Raji (cell line): Measurements from ENCODE around the gene SMYD3.

Experiments
- POLR2A ChIP-seq: IDR thresholded peaks from 2 replicates; pipeline ENCODE4 v1.6.1; 2011; ENCODE audit warnings: low read depth, low read length, control low read depth; ENCODE audit not compliant: insufficient read depth

Gene SMYD3

DNA sequence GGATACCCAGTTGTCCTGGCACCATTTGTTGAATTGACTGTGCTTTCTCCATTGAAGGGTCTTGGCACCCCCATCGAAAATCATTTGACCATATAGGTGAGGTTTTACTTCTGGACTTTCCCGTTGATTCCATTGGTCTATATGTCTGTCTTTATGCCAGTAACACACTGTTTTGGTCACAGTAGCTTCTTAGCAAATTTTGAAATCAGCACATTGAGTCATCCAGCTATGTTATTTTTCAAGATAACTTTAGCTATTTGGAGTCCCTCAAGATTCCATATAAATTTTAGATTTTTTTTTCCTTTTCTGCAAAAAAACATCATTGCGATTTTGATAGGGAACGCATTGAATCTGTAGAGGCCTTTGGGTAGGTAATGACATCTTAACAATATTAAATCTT is 235.6 kb downstream of the SMYD3 start:
- TF ChIP-seq POLR2A, result no peak

DNA sequence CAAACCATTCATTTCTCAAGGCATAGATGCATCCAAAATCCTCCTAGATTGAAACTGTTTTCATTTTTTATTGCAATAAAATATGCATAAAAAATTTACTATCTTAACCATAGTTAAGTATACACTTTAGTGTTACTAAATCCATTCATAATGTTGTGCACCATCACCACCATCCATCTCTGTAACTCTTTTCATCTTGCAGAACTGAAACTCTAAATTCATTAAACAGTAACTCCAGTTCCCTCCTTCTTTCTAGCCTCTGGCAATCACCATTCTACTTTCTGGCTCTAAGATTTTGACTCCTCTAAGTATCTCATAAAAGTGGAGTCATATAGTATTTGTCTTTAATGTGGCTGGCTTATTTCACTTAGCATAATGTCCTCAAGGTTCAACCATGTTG is 236.8 kb downstream of the SMYD3 start:
- no peak for TF ChIP-seq POLR2A

GRCh38 chr1:246269466-246269865 is 237.6 kb downstream of the SMYD3 start:
- TF ChIP-seq POLR2A, result no peak

- TF ChIP-seq POLR2A, result no peak
These were observed 239.2 kb downstream of the SMYD3 start for GRCh38 chr1:246267896-246268295.

DNA sequence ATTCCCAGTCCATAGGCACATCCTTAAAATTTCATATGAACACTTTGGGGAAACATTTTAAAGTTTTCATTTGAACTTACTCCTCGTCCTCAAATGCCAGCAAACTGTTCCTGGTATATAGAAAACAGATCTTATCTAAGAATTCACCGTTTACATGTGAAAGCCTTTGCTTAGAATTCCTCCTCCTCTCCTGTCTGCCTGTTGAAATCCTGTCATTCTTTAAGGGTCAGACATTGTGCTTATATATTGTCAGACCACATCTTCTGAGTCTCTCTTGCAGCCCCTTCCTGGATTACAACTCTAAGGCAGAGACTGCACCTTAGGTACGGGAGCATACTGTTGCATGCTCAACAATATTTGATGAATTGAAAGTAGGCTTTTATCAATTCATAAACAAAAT is 239.7 kb downstream of the SMYD3 start:
- TF ChIP-seq POLR2A, result no peak

- no peak for TF ChIP-seq POLR2A
These were observed 241.6 kb downstream of the SMYD3 start for GRCh38 chr1:246265481-246265880.

GRCh38 chr1:246262281-246262680 is 244.8 kb downstream of the SMYD3 start:
- no peak for TF ChIP-seq POLR2A

DNA sequence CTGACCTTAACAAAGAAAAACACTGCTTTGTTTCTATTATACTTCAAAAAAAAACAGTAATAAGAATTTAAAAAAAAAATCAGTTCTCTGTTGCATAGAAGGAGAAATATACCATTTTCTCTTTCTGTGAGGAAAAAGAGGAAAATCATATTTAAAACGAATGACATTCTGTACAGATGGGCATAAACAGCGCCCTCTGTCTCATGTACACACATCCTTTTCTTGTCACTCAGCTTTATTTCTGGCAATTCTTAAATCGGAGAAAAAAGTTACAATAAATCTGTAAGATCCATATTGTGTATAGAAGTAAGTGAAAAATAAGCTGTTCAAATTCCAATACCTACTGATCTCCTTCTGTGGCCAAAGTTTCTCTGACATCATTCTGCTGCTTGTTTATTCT is 245.4 kb downstream of the SMYD3 start:
- TF ChIP-seq POLR2A, result no peak

DNA sequence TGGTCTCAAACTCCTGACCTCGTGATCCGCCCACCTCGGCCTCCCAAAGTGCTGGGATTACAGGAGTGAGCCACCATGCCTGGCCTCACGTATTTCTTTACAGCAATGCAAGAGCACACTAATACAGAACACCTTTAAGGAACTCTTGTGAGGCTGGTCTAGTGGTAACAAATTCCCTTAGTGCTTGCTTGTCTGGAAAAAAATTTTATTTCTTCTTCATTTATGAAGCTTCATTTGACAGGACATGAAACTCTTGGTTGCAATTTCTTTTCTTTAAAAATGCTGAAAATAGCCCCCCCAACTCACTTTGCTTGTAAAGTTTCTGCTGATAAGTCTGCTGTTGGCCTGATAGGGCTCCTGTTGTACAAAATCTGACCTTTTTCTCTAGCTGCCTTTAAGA is 248.8 kb downstream of the SMYD3 start:
- no peak for TF ChIP-seq POLR2A

DNA sequence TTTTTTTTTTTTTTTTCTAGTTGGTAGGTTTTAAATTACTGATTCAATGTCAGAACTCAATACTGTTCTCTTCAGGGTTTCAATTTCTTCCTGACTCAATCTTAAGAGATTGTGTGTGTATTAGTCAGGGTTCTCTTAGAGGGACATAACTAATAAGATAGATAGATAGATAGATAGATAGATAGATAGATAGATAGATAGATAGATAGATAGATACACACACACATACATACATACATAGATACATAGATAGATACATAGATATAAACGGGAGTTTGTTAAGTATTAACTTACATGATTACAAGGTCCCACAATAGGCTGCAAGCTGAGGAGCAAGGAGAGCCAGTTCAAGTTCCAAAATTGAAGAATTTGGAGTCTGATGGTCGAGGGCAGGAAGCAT is 251.3 kb downstream of the SMYD3 start:
- TF ChIP-seq POLR2A, result no peak

DNA sequence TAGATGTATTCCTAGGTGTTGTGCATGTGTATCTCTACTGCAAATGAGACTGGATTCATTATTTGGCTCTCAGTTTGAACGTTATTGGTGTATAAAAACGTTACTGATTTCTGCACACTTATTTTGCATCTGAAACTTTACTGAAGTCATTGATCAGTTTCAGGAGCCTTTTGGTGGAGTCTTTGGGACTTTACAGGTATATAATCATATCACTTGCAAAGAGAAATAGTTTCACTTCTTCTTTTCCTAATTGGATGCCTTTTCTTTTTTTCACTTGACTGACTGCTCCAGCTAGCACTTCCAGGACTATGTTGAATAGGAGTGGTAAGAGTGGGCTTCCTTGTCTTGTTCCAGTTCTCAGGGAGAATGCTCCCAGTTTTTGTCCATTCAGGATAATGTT is 252.2 kb downstream of the SMYD3 start:
- no peak for TF ChIP-seq POLR2A

DNA sequence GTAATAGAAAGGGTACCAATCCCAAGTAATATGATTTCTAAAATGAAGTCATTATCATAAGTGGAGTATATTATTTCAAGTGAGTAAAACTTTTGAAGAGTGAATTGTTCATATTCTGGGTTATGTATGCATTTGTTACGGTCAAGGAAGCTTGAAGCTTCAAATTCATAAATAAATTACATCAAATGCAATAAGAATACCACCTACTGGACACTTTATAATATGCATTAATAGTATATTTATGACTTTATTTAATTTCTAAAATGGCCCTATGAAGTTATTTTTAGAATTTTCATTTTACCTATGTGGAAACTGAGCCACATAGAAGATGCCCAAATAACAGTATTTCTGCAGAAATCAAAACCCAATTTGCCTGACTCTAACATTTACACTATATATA is 260.6 kb downstream of the SMYD3 start:
- TF ChIP-seq POLR2A, result no peak

DNA sequence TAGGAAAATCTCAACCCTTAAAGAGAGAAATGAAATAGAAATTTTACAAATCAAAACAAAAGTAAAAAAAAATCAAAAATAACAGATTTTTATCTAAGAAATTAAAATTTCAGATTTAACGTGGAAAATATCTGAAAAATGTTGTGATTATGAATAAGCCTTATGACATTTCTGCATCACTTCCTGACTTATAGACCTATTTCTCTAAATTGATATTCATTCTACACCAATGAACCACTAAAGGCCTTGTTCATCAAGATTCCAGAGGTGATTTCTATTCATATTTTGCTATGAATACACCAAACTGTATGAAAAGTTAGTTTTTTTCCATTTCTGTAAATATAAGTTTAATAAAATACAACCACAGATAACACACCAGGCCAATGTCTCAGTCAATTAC is 261.5 kb downstream of the SMYD3 start:
- no peak for TF ChIP-seq POLR2A

DNA sequence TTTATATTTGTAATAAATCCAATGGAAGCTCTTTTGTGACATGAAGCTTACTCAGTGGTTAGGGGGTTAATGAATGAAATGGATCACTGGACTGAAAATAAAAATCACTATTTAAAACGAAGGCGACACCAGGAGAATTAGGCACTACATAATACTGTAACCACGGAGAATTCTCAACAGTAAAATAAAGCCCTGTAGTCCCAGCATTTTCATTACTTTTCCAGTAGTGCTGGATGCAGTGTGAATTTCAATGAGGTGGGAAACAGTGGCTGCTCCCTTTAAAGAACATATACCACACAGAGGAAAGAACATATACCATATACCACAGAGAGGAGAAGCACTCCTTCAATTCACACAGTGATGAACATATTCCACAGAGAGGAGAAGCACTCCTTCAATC is 275.0 kb downstream of the SMYD3 start:
- TF ChIP-seq POLR2A, result no peak

- no peak for TF ChIP-seq POLR2A
These were observed 281.0 kb downstream of the SMYD3 start for GRCh38 chr1:246226041-246226440.

- no peak for TF ChIP-seq POLR2A
These were observed 285.4 kb downstream of the SMYD3 start for GRCh38 chr1:246221485-246222255.

DNA sequence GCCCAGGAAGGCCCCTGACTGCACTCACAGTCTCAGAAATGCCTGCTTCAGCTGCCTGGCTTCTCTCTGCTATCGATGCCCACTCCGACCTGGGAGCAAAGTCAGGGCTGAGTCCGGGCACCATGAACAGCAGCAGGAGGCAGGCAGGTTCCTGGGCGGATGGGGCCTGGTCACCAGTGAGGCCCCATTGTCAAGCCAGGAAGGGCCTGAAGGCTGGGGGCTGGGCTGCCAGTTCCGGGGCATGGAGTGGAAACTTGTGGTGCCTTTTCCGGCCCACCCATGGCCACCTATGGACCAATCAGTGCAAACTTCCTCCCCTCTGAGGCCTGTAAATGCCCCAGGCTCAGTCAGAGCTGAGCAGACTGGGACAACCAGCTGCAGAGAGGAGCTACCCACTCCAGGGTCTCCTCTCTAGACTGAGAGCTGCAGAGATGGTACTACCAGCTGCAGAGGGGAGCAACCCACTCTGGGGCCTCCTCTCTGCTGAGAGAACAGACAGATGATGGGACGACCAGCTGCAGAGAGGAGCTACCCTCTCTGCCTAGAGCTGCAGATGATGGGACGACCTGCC is 286.5 kb downstream of the SMYD3 start:
- no peak for TF ChIP-seq POLR2A
